ENCODE results near the gene EBLN1. TPM values are rescaled to one million over a fixed set of nuclear protein-coding genes. Genes with fewer than 3 reads are reported as not detected.

Gene EBLN1
- total and polyA plus RNA-seq, 7 experiments from 2014 or later: not detected

- peak overlapping the region; percentile 39 to 89 (median 72) for H3K4me3 Mint-ChIP-seq
- Histone ChIP-seq H3K4me1 (ENCODE audit: control insufficient read depth in 2 of 2, insufficient read depth in 2 of 2, low read length in 2 of 2) (no peaks in the 10 kb centered on the region), H3K36me3 (ENCODE audit: control insufficient read depth in 2 of 3, insufficient read depth in 3 of 3, low read length in 3 of 3) (no peaks in the 10 kb centered on the region), H3K27ac (ENCODE audit: low read depth, low read length) (no peak overlapping the region), H3K27me3 (ENCODE audit: control insufficient read depth in 2 of 2, insufficient read depth in 2 of 2, low read length in 2 of 2) (no peaks in the 10 kb centered on the region), H3K4me3 (ENCODE audit: low read length) (peak overlapping the region; percentile 4), H3K9me3 (ENCODE audit: control insufficient read depth in 2 of 3, low read length in 3 of 3) (no peaks in the 10 kb centered on the region)
- ATAC-seq (peak; percentile 10), DNase-seq (peak in 2 of 9 donors; percentile 3 to 4)
- peaks cover 7 to 22% (median 12%) of the 10 kb centered on the region in 7 donors for H3K4me1 Mint-ChIP-seq
- H3K27me3 Mint-ChIP-seq: no peaks in the 10 kb centered on the region
- ChIA-PET CTCF (no interaction called here), POLR2A (interaction anchor here (1.1 kb wide), 1 partner anchor 69 kb away, joined by 3 read pairs; no protein-coding TSS in a partner anchor)
- H3K36me3 Mint-ChIP-seq: peaks cover 0 to 2% (median 0%) of the 10 kb centered on the region in 5 donors
- intact Hi-C loops (cut with micrococcal nuclease): loop anchor here in 1 of 2 donors (5.0 kb wide), 1 partner anchor 157 kb away; the partner anchor contains the start of gene DNAJC1
- H3K27ac Mint-ChIP-seq: peak overlapping the region in 8 of 9 donors; percentile 2 to 87 (median 58)
- H3K9me3 Mint-ChIP-seq: peaks cover 0 to 5% (median 0%) of the 10 kb centered on the region in 11 donors
Observed at GRCh38 chr10:22159180-22159579, 58.6 kb downstream of the EBLN1 start.

Other genes with a start within 250 kb of the EBLN1 start
- gene DNAJC1, start 214.3 kb downstream of the EBLN1 start, total RNA-seq: 10 to 100 TPM; 11.0 to 23.9 (median 12.1) TPM
- gene DNAJC1, start 214.3 kb downstream of the EBLN1 start, polyA plus RNA-seq: 10 to 100 TPM in 1 of 2 donors, 1 to 10 TPM in 1; 9.4 to 13.1 TPM
- 10 to 100 TPM; 33.9 to 83.7 (median 51.2) TPM for gene COMMD3, start 98.4 kb upstream of the EBLN1 start, total RNA-seq
- gene COMMD3, start 98.4 kb upstream of the EBLN1 start, polyA plus RNA-seq: 10 to 100 TPM; 60.0 to 67.8 TPM
- 10 to 100 TPM; 42.4 to 80.5 (median 55.3) TPM for gene BMI1, start 103.1 kb upstream of the EBLN1 start, total RNA-seq
- 10 to 100 TPM; 26.1 to 28.0 TPM for gene BMI1, start 103.1 kb upstream of the EBLN1 start, polyA plus RNA-seq
- gene SPAG6, start 127.5 kb upstream of the EBLN1 start, total RNA-seq: under 1 TPM in 2 of 5 experiments, not detected in 3; 0.46 to 0.93 TPM
- gene SPAG6, start 127.5 kb upstream of the EBLN1 start, polyA plus RNA-seq: not detected

Data from naive thymus-derived CD4-positive, alpha-beta T cell (primary cell).